Keratinocyte (primary cell): ENCODE results near the gene CLSTN2. TPM values are rescaled to one million over a fixed set of nuclear protein-coding genes. Genes with fewer than 3 reads are reported as not detected.

Experiments
- DNase-seq: peaks from one replicate; pipeline ENCODE4 v3.0.0-alpha.2; 2011; ENCODE audit warnings: low read depth, missing footprints, low spot score
- FAIRE-seq: peaks from 2 replicates; lab custom pipeline; 2011; peaks lifted over from hg19 to GRCh38; lab: Jason Lieb, UNC
- H2AFZ ChIP-seq: 2 replicates; pipeline ENCODE4 v1.6.0; 2012; ENCODE audit warnings: low read length, control low read depth, inconsistent platforms; ENCODE audit not compliant: control insufficient read depth
- H3K27ac ChIP-seq: 2 replicates; pipeline ENCODE4 v1.5.1; 2011; ENCODE audit warnings: low read length; ENCODE audit not compliant: control insufficient read depth, insufficient read depth
- H3K27me3 ChIP-seq: 3 replicates; pipeline ENCODE4 v1.6.0; 2011; ENCODE audit warnings: low read length; ENCODE audit not compliant: control insufficient read depth, insufficient read depth; ENCODE audit errors: extremely low read depth
- H3K36me3 ChIP-seq, 2 experiments: 2 replicates in 1 of 2; 3 replicates in 1 of 2; pipeline ENCODE4 v1.5.1; 2011; ENCODE audit warnings: low read length in 2 of 2, mild to moderate bottlenecking in 1 of 2; ENCODE audit not compliant: control insufficient read depth in 2 of 2, insufficient read depth in 2 of 2; ENCODE audit errors: extremely low read depth in 1 of 2
- H3K4me1 ChIP-seq: 3 replicates; pipeline ENCODE4 v1.5.1; 2011; ENCODE audit warnings: low read length; ENCODE audit not compliant: control insufficient read depth, insufficient read depth; ENCODE audit errors: extremely low read depth
- H3K4me2 ChIP-seq: 3 replicates; pipeline ENCODE4 v1.6.0; 2011; ENCODE audit warnings: low read depth, low read length; ENCODE audit not compliant: control insufficient read depth, insufficient read depth; ENCODE audit errors: extremely low read depth
- H3K4me3 ChIP-seq, 3 experiments: fragments of 200-600 bp in 1 of 3; sonication (generic) in 1 of 3; 2 replicates in 2 of 3; 3 replicates in 1 of 3; pipeline ENCODE4 v1.5.1; 2011 to 2016; ENCODE audit warnings: low read length in 3 of 3, mild to moderate bottlenecking in 3 of 3, control low read depth in 2 of 3, inconsistent platforms in 1 of 3, low read depth in 1 of 3, mixed read lengths in 1 of 3, mixed run types in 1 of 3, moderate library complexity in 1 of 3; ENCODE audit not compliant: control insufficient read depth in 2 of 3, insufficient read depth in 2 of 3; ENCODE audit errors: extremely low read depth in 1 of 3
- H3K79me2 ChIP-seq: 2 replicates; pipeline ENCODE4 v1.6.0; 2012; ENCODE audit warnings: low read length; ENCODE audit not compliant: control insufficient read depth, insufficient read depth
- H3K9ac ChIP-seq: 3 replicates; pipeline ENCODE4 v1.6.0; 2011; ENCODE audit warnings: low read length; ENCODE audit not compliant: control insufficient read depth, insufficient read depth; ENCODE audit errors: extremely low read depth
- H3K9me1 ChIP-seq: 3 replicates; pipeline ENCODE4 v1.6.0; 2011; ENCODE audit warnings: low read length; ENCODE audit not compliant: control insufficient read depth, insufficient read depth; ENCODE audit errors: extremely low read depth
- H3K9me3 ChIP-seq: 2 replicates; pipeline ENCODE4 v1.5.1; 2012; ENCODE audit warnings: low read depth, low read length; ENCODE audit not compliant: control insufficient read depth
- H4K20me1 ChIP-seq: 3 replicates; pipeline ENCODE4 v1.6.0; 2011; ENCODE audit warnings: low read length; ENCODE audit not compliant: control insufficient read depth, insufficient read depth; ENCODE audit errors: extremely low read depth
- EZH2 ChIP-seq: IDR thresholded peaks from one replicate; pipeline ENCODE4 v1.6.1; 2012; ENCODE audit warnings: inconsistent platforms, mild to moderate bottlenecking, low read length, moderate library complexity
- dilution Hi-C: fragments of 300-500 bp; cut with MboI; formaldehyde crosslinking; loops from one replicate; pipeline ENCODE4 v1.7.0; 2020; ENCODE audit warnings: low sequenced_read_pairs; ENCODE audit not compliant: extremely low pct_ligation_motif_present
- polyA plus RNA-seq, 5 experiments: library from polyadenylated mRNA; depleted of rRNA in 3 of 5; stranded (reverse) in 3 of 5; stranded (forward) in 1 of 5; unstranded in 1 of 5; fragments of >200 nt; gene quantifications; 1 replicate in 1 of 5; 2 replicates in 3 of 5; 3 replicates in 1 of 5; pipeline versions ENCODE4 v1.2.1 to v1.2.3, GENCODE V29; 2011 to 2012; ENCODE audit warnings: missing spikeins in 2 of 5, low read depth in 1 of 5, low replicate concordance in 1 of 5
- TF ChIP-seq, protein P1 (sequence below), 3 experiments: IDR thresholded peaks in 1 of 3; conservative IDR thresholded peaks in 1 of 3; optimal IDR thresholded peaks in 1 of 3; 2 replicates in 2 of 3; 3 replicates in 1 of 3; pipeline versions ENCODE3 to v1.5.1; 2011; ENCODE audit warnings: low read length in 3 of 3, mild to moderate bottlenecking in 3 of 3, moderate library complexity in 2 of 3, control low read depth in 1 of 3, inconsistent platforms in 1 of 3; ENCODE audit not compliant: insufficient read depth in 2 of 3; ENCODE audit errors: extremely low read depth in 1 of 3

The CLSTN2 gene
- polyA plus RNA-seq, 1 donor (not counting 4 experiments of a cell fraction or from before 2014, with no cell fraction given) = 0.09 TPM

GRCh38 chr3:140249188-140249587, 314.2 kb downstream of the CLSTN2 start:
- no peak overlapping the region for H3K9ac ChIP-seq
- dilution Hi-C loops = no loop called here
- H3K79me2 ChIP-seq = no peaks in the 10 kb centered on the region
- no peaks in the 10 kb centered on the region for H3K36me3 ChIP-seq
- H3K27ac ChIP-seq = no peak overlapping the region
- H3K4me1 ChIP-seq = no peaks in the 10 kb centered on the region
- no peaks in the 10 kb centered on the region for H3K9me1 ChIP-seq
- FAIRE-seq (no peak), DNase-seq (no peak)
- TF ChIP-seq, protein P1, sequence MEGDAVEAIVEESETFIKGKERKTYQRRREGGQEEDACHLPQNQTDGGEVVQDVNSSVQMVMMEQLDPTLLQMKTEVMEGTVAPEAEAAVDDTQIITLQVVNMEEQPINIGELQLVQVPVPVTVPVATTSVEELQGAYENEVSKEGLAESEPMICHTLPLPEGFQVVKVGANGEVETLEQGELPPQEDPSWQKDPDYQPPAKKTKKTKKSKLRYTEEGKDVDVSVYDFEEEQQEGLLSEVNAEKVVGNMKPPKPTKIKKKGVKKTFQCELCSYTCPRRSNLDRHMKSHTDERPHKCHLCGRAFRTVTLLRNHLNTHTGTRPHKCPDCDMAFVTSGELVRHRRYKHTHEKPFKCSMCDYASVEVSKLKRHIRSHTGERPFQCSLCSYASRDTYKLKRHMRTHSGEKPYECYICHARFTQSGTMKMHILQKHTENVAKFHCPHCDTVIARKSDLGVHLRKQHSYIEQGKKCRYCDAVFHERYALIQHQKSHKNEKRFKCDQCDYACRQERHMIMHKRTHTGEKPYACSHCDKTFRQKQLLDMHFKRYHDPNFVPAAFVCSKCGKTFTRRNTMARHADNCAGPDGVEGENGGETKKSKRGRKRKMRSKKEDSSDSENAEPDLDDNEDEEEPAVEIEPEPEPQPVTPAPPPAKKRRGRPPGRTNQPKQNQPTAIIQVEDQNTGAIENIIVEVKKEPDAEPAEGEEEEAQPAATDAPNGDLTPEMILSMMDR (optimal IDR thresholded peaks at IDR 0.05 in 1 of 3, IDR thresholded peaks at IDR 0.05 in 1 of 3, conservative IDR thresholded peaks at IDR 0.05 in 1 of 3; ENCODE audit: extremely low read depth in 1 of 3, insufficient read depth in 2 of 3, low read length in 3 of 3) = no peak
- TF ChIP-seq EZH2 = no peak
- no peak overlapping the region for H3K4me3 ChIP-seq
- no peaks in the 10 kb centered on the region for H4K20me1 ChIP-seq
- H3K27me3 ChIP-seq = peaks cover 8% of the 10 kb centered on the region
- no peak overlapping the region for H3K4me2 ChIP-seq
- no peak overlapping the region for H2AFZ ChIP-seq
- H3K9me3 ChIP-seq = no peaks in the 10 kb centered on the region

DNA sequence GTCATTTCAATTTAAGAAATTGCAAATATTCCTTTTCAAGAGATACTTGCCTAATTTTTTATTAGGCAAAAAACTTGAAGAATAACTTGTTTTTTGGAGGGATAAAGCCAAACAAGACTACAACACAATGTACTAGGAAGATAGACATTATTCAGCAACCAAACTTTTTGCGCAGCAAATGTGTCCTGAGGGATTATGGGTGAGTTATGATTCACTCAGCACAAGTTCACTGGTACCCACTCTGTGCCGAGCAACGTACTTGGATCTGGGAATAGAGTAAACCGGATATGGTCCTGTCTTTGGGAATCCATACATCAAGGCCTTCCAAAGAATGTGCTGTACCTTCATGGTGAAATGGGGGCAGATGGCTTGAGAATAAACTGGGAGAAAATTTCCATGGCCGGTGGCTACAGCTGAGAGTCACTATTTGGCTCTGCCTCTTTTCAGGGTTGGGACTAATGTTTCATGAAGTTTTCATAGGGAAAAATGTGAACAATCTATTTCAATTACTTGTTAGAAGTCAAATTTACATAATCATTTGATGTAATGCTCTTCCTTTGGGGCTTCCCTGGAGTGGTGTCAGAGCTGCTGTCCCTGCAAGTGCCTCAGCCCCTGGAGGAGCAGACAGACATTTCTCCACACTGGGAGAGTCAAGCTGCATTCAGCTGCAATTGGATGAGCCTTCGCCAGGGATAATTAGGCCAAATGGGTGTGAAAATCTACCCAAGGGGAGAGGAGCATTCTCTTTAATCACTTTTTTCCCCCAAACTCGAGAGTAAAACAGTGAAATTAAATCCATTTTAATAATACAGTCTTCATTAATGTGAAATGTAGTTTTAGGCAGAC, 315.2 kb downstream of the CLSTN2 start:
- Histone ChIP-seq H4K20me1 (no peaks in the 10 kb centered on the region), H3K4me2 (no peak overlapping the region), H3K9me1 (no peaks in the 10 kb centered on the region), H3K4me3 (no peak overlapping the region), H3K27ac (no peak overlapping the region), H3K36me3 (no peaks in the 10 kb centered on the region), H2AFZ (no peak overlapping the region), H3K27me3 (peaks cover 8% of the 10 kb centered on the region), H3K4me1 (no peaks in the 10 kb centered on the region), H3K79me2 (no peaks in the 10 kb centered on the region), H3K9ac (no peak overlapping the region), H3K9me3 (no peaks in the 10 kb centered on the region)
- FAIRE-seq = no peak
- dilution Hi-C loops = no loop called here
- DNase-seq = no peak
- no peak for TF ChIP-seq EZH2
- TF ChIP-seq, protein P1 (optimal IDR thresholded peaks at IDR 0.05 in 1 of 3, IDR thresholded peaks at IDR 0.05 in 1 of 3, conservative IDR thresholded peaks at IDR 0.05 in 1 of 3; ENCODE audit: extremely low read depth in 1 of 3, insufficient read depth in 2 of 3, low read length in 3 of 3) = no peak
